ENCODE measurements around the gene SEMA4B.

The SEMA4B gene

GRCh38 chr15:90228960-90229359 lies 27.8 kb downstream of the SEMA4B start:
- TF ChIP-seq CTCF (IDR thresholded peaks at IDR 0.05) = no peak
- H3K4me3 ChIP-seq = no peak overlapping the region
- DNase-seq (ENCODE audit: low spot score) = no peak
- no peak overlapping the region for H3K27ac ChIP-seq

GRCh38 chr15:90230071-90230494 lies 29.0 kb downstream of the SEMA4B start:
- H3K27ac ChIP-seq = peak overlapping the region in 1 of 2 donors; percentile 2

GRCh38 chr15:90230610-90231009 lies 29.5 kb downstream of the SEMA4B start:
- Histone ChIP-seq H3K27ac (peak overlapping the region in 1 of 2 donors; percentile 2), H3K4me3 (peak overlapping the region; percentile 10)
- no peak for TF ChIP-seq CTCF (IDR thresholded peaks at IDR 0.05)
- DNase-seq (ENCODE audit: low spot score) = no peak

More at GRCh38 chr15:90230071-90230494, 29.0 kb downstream of the SEMA4B start:
- TF ChIP-seq CTCF (IDR thresholded peaks at IDR 0.05) = no peak
- no peak for DNase-seq (ENCODE audit: low spot score)
- peak overlapping the region; percentile 10 for H3K4me3 ChIP-seq

- H3K4me3 ChIP-seq = no peak overlapping the region
- no peak for DNase-seq (ENCODE audit: low spot score)
- peak overlapping the region in 1 of 2 donors; percentile 20 for H3K27ac ChIP-seq
- TF ChIP-seq CTCF (IDR thresholded peaks at IDR 0.05) = no peak
Observed at GRCh38 chr15:90231028-90232017, 30.2 kb downstream of the SEMA4B start.

- peak overlapping the region; percentile 88 for H3K4me3 ChIP-seq
- no peak for DNase-seq (ENCODE audit: low spot score)
- H3K27ac ChIP-seq = no peak overlapping the region
- no peak for TF ChIP-seq CTCF (IDR thresholded peaks at IDR 0.05)
Observed at GRCh38 chr15:90232196-90232595, 31.1 kb downstream of the SEMA4B start.

- TF ChIP-seq CTCF (IDR thresholded peaks at IDR 0.05) = peak; percentile 17
- H3K27ac ChIP-seq = peak overlapping the region; percentile 93 to 94
- peak overlapping the region; percentile 88 for H3K4me3 ChIP-seq
- no peak for DNase-seq (ENCODE audit: low spot score)
Observed at GRCh38 chr15:90232941-90233386, 31.8 kb downstream of the SEMA4B start.
